Fibroblast of skin of right quadriceps (primary cell): ENCODE measurements around the gene FUBP3.
"Not testable (repeated sequence)": the region's sequence is repeated elsewhere in the genome, so short reads cannot be mapped to it uniquely, and the experiment has no call there.

ENCODE experiments used
- DNase-seq: peaks from one replicate; pipeline ENCODE4 v3.0.0-alpha.2; 2013

Gene FUBP3

GRCh38 chr9:130556396-130557076, 22.8 kb upstream of the FUBP3 start:
- DNase-seq = no peak

GRCh38 chr9:130557077-130557468, 22.3 kb upstream of the FUBP3 start:
- no peak for DNase-seq

GRCh38 chr9:130561056-130561455, 18.3 kb upstream of the FUBP3 start:
- DNase-seq = no peak

- DNase-seq = not testable (repeated sequence)
Observed at GRCh38 chr9:130562525-130562924, 16.9 kb upstream of the FUBP3 start.

GRCh38 chr9:130563797-130564196, 15.6 kb upstream of the FUBP3 start:
- DNase-seq = no peak

GRCh38 chr9:130565792-130566191, 13.6 kb upstream of the FUBP3 start:
- no peak for DNase-seq

- DNase-seq = peak; percentile 25
Observed at GRCh38 chr9:130570208-130570607, 9.2 kb upstream of the FUBP3 start.

- no peak for DNase-seq
Observed at GRCh38 chr9:130575514-130575913, 3.9 kb upstream of the FUBP3 start.

- no peak for DNase-seq
Observed at GRCh38 chr9:130576176-130576575, 3.2 kb upstream of the FUBP3 start.

GRCh38 chr9:130579738-130580463, 524 bp downstream of the FUBP3 start:
- no peak for DNase-seq

GRCh38 chr9:130581766-130582165, 2.4 kb downstream of the FUBP3 start:
- DNase-seq = no peak

GRCh38 chr9:130583271-130583670, 3.9 kb downstream of the FUBP3 start:
- no peak for DNase-seq

GRCh38 chr9:130587921-130588320, 8.5 kb downstream of the FUBP3 start:
- DNase-seq = no peak

- no peak for DNase-seq
Observed at GRCh38 chr9:130588416-130588815, 9.0 kb downstream of the FUBP3 start.

- no peak for DNase-seq
Observed at GRCh38 chr9:130589754-130590153, 10.4 kb downstream of the FUBP3 start.

GRCh38 chr9:130590305-130590704, 10.9 kb downstream of the FUBP3 start:
- no peak for DNase-seq

- no peak for DNase-seq
Observed at GRCh38 chr9:130593020-130593419, 13.6 kb downstream of the FUBP3 start.

GRCh38 chr9:130597228-130597627, 17.9 kb downstream of the FUBP3 start:
- no peak for DNase-seq

GRCh38 chr9:130598188-130598587, 18.8 kb downstream of the FUBP3 start:
- DNase-seq = no peak

- DNase-seq = no peak
Observed at GRCh38 chr9:130599625-130600024, 20.2 kb downstream of the FUBP3 start.

- no peak for DNase-seq
Observed at GRCh38 chr9:130601100-130601499, 21.7 kb downstream of the FUBP3 start.

- DNase-seq = no peak
Observed at GRCh38 chr9:130604295-130604694, 24.9 kb downstream of the FUBP3 start.

GRCh38 chr9:130606887-130607600, 27.7 kb downstream of the FUBP3 start:
- DNase-seq = peak; percentile 23
